IMR-90 (cell line): ENCODE data around the gene ZNF276. TPM values are rescaled to one million over a fixed set of nuclear protein-coding genes. Genes with fewer than 3 reads are reported as not detected.

Experiments
- ATAC-seq: fragments of 200-7000 bp; cut with Tn5 transposase; 2 replicates; pipeline ENCODE4 v1.9.1; 2020; ENCODE audit warnings: low read depth, mild to moderate bottlenecking, moderate library complexity
- BruUV-seq: library from RNA; stranded (reverse); fragments of 400-500 nt; replicated peaks from 2 replicates; lab custom pipeline; 2021; lab: Mats Ljungman, UMichigan
- CTCF ChIA-PET: fragments of 300-600 bp; formaldehyde crosslinking; extraction: SDS; loops from one replicate; lab custom pipeline; 2021; ENCODE audit warnings: antibody characterized with exemption; lab: Yijun Ruan, JAX
- POLR2A ChIA-PET: fragments of 300-600 bp; sonication (Branson Sonifier 250); formaldehyde crosslinking; loops from one replicate; lab custom pipeline; 2022; ENCODE audit warnings: antibody characterized with exemption; ENCODE audit not compliant: unreplicated experiment; lab: Charles Lee
- DNase-seq: peaks from one replicate; pipeline ENCODE4 v3.0.0; 2013
- H2AFZ ChIP-seq: replicated peaks from 2 replicates; pipeline ENCODE3; 2013; ENCODE audit warnings: low read length, mild to moderate bottlenecking; ENCODE audit not compliant: poor library complexity
- H2AK5ac ChIP-seq: 2 replicates; pipeline ENCODE4 v1.6.1; 2013; ENCODE audit warnings: low read depth, low read length, inconsistent platforms
- H2AK9ac ChIP-seq: replicated peaks from 2 replicates; pipeline ENCODE3; 2013; ENCODE audit warnings: mild to moderate bottlenecking, low read depth, low read length, moderate library complexity; ENCODE audit not compliant: poor library complexity
- H2BK120ac ChIP-seq: 2 replicates; pipeline ENCODE4 v1.6.1; 2013; ENCODE audit warnings: low read depth, low read length, inconsistent platforms
- H2BK15ac ChIP-seq: 3 replicates; pipeline ENCODE4 v1.6.1; 2013; ENCODE audit warnings: low read depth, low read length, inconsistent platforms
- H2BK20ac ChIP-seq: 2 replicates; pipeline ENCODE4 v1.6.1; 2013; ENCODE audit warnings: low read depth, mild to moderate bottlenecking, inconsistent platforms, low read length, moderate library complexity
- H2BK5ac ChIP-seq: 2 replicates; pipeline ENCODE4 v1.6.1; 2013; ENCODE audit warnings: mild to moderate bottlenecking, low read depth, low read length, inconsistent platforms; ENCODE audit not compliant: poor library complexity, severe bottlenecking
- H3K14ac ChIP-seq: replicated peaks from 2 replicates; pipeline ENCODE4 v1.6.1; 2013; ENCODE audit warnings: low read depth, low read length, inconsistent platforms
- H3K18ac ChIP-seq: 2 replicates; pipeline ENCODE4 v1.6.1; 2013; ENCODE audit warnings: low read depth, low read length, control low read depth
- H3K23ac ChIP-seq: 2 replicates; pipeline ENCODE4 v1.6.1; 2013; ENCODE audit warnings: low read depth, low read length, inconsistent platforms
- H3K27ac ChIP-seq: 2 replicates; pipeline ENCODE4 v1.5.1; 2013; ENCODE audit warnings: mild to moderate bottlenecking, control low read depth, low read length; ENCODE audit not compliant: insufficient read depth
- H3K27me3 ChIP-seq: 2 replicates; pipeline ENCODE4 v1.6.1; 2013; ENCODE audit warnings: low read length; ENCODE audit not compliant: control insufficient read depth, insufficient read depth
- H3K36me3 ChIP-seq: 2 replicates; pipeline ENCODE4 v1.6.1; 2013; ENCODE audit warnings: low read length, mixed read lengths; ENCODE audit not compliant: control insufficient read depth, insufficient read depth
- H3K4ac ChIP-seq: 2 replicates; pipeline ENCODE4 v1.6.1; 2013; ENCODE audit warnings: low read depth, low read length, inconsistent platforms
- H3K4me1 ChIP-seq: 2 replicates; pipeline ENCODE4 v1.6.1; 2013; ENCODE audit warnings: low read length, mixed read lengths; ENCODE audit not compliant: control insufficient read depth, insufficient read depth
- H3K4me2 ChIP-seq: 2 replicates; pipeline ENCODE4 v1.6.1; 2013; ENCODE audit warnings: low read depth, mild to moderate bottlenecking, control low read depth, low read length, moderate library complexity
- H3K4me3 ChIP-seq: 2 replicates; pipeline ENCODE4 v1.5.1; 2013; ENCODE audit warnings: low read depth, mild to moderate bottlenecking, control low read depth, low read length, moderate library complexity; ENCODE audit not compliant: insufficient read depth
- H3K56ac ChIP-seq: 2 replicates; pipeline ENCODE4 v1.6.1; 2013; ENCODE audit warnings: low read length, inconsistent platforms; ENCODE audit not compliant: insufficient read depth; ENCODE audit errors: extremely low read depth
- H3K79me1 ChIP-seq, 2 experiments: 2 replicates each; pipeline ENCODE4 v1.6.1; 2013; ENCODE audit warnings: low read length in 2 of 2, inconsistent platforms in 1 of 2, low read depth in 1 of 2
- H3K9ac ChIP-seq: 2 replicates; pipeline ENCODE4 v1.6.1; 2013; ENCODE audit warnings: low read depth, low read length, control low read depth
- H3K9me1 ChIP-seq: 2 replicates; pipeline ENCODE4 v1.6.1; 2013; ENCODE audit warnings: low read length, inconsistent platforms; ENCODE audit not compliant: insufficient read depth
- H3K9me3 ChIP-seq: 2 replicates; pipeline ENCODE4 v1.6.1; 2013; ENCODE audit warnings: low read length; ENCODE audit not compliant: control insufficient read depth, insufficient read depth
- H4K20me1 ChIP-seq: 2 replicates; pipeline ENCODE4 v1.6.1; 2013; ENCODE audit warnings: low read length, inconsistent platforms; ENCODE audit not compliant: insufficient read depth
- H4K5ac ChIP-seq: 2 replicates; pipeline ENCODE4 v1.6.1; 2013; ENCODE audit warnings: mild to moderate bottlenecking, low read depth, low read length, control low read depth
- H4K8ac ChIP-seq, 2 experiments: 2 replicates each; pipeline ENCODE4 v1.6.1; 2013; ENCODE audit warnings: low read depth in 2 of 2, low read length in 2 of 2, control low read depth in 1 of 2, inconsistent platforms in 1 of 2
- H4K91ac ChIP-seq: 2 replicates; pipeline ENCODE4 v1.6.1; 2013; ENCODE audit warnings: low read depth, low read length, inconsistent platforms; ENCODE audit not compliant: insufficient read depth
- BHLHE40 ChIP-seq: fragments of 150-350 bp; IDR thresholded peaks from 2 replicates; pipeline ENCODE4 v1.6.1; 2016; ENCODE audit warnings: mild to moderate bottlenecking, low read depth, low read length
- CTCF ChIP-seq: conservative IDR thresholded peaks from 2 replicates; pipeline ENCODE4 v1.5.1; 2012; ENCODE audit warnings: mild to moderate bottlenecking, low read depth, low read length, improper control_type of control experiment
- MXI1 ChIP-seq: IDR thresholded peaks from 2 replicates; pipeline ENCODE4 v1.6.1; 2012; ENCODE audit warnings: low read depth, mild to moderate bottlenecking, low read length, moderate library complexity, borderline replicate concordance
- RAD21 ChIP-seq: IDR thresholded peaks from 2 replicates; pipeline ENCODE4 v1.6.1; 2012; ENCODE audit warnings: low read length, improper control_type of control experiment
- RFX5 ChIP-seq: IDR thresholded peaks from 2 replicates; pipeline ENCODE4 v1.8.0; 2012; ENCODE audit warnings: low read depth, mild to moderate bottlenecking, low read length, moderate library complexity
- SMC3 ChIP-seq: fragments of 150-350 bp; IDR thresholded peaks from 2 replicates; pipeline ENCODE4 v1.6.1; 2016; ENCODE audit warnings: low read depth, mild to moderate bottlenecking, antibody characterized with exemption, low read length, moderate library complexity
- WGBS, 2 experiments: methylation state at CpG; one replicate each; pipeline versions ENCODE4 v1.1.5 to v1.1.7; 2013; ENCODE audit warnings: missing lambda C conversion rate in 2 of 2; ENCODE audit not compliant: insufficient read length in 1 of 2; ENCODE audit errors: extremely low coverage in 2 of 2; 5-methylcytosine and 5-hydroxymethylcytosine counted together
- dilution Hi-C: fragments of 300-500 bp; cut with HindIII; formaldehyde crosslinking; loops from one replicate; pipeline ENCODE4 v1.14.3; 2018; ENCODE audit warnings: low sequenced_read_pairs; ENCODE audit not compliant: unreplicated experiment
- in situ Hi-C: fragments of 300-500 bp; cut with MboI; formaldehyde crosslinking; loops from 3 replicates; pipeline ENCODE4 v1.14.3; 2019; ENCODE audit warnings: low sequenced_read_pairs, inconsistent platforms, mixed read lengths
- intact Hi-C: fragments of 100-400 bp; cut with micrococcal nuclease; formaldehyde crosslinking; loops from 2 replicates; pipeline ENCODE4 v1.10.0; 2022
- polyA plus RNA-seq, 3 experiments: library from polyadenylated mRNA; depleted of rRNA; stranded (reverse); fragments of >200 nt; gene quantifications; 2 replicates each; pipeline ENCODE4 v1.2.3, GENCODE V29; 2012; ENCODE audit warnings: low replicate concordance in 1 of 3
- total RNA-seq: library from RNA; depleted of rRNA; stranded (reverse); fragments of >200 nt; gene quantifications from 2 replicates; pipeline ENCODE4 v1.2.3, GENCODE V29; 2012

The ZNF276 gene
- total and polyA plus RNA-seq, 2 of the 4 experiments (the other 2 are of a cell fraction): 4.1 to 18.6 TPM

- ChIA-PET POLR2A (no interaction called here), CTCF (no interaction called here)
- no peak overlapping the region for H3K56ac ChIP-seq
- no TSS peak for BruUV-seq
- no peaks in the 10 kb centered on the region for H4K20me1 ChIP-seq
- no peak overlapping the region for H4K8ac ChIP-seq
- no peak overlapping the region for H2BK20ac ChIP-seq
- WGBS, 2 experiments: no CpG with 5 or more reads among the region's 11 CpGs
- no peak overlapping the region for H3K27ac ChIP-seq
- no peak overlapping the region for H3K4me3 ChIP-seq
- H3K18ac ChIP-seq: no peak overlapping the region
- no peak overlapping the region for H4K5ac ChIP-seq
- H2AFZ ChIP-seq: no peak overlapping the region
- intact Hi-C loops (no loop called here), dilution Hi-C loops (no loop called here), in situ Hi-C loops (no loop called here)
- no peaks in the 10 kb centered on the region for H3K9me1 ChIP-seq
- H2BK5ac ChIP-seq: no peak overlapping the region
- H2AK9ac ChIP-seq: no peak overlapping the region
- H3K9ac ChIP-seq: no peak overlapping the region
- ATAC-seq: no peak
- H3K23ac ChIP-seq: no peak overlapping the region
- H3K27me3 ChIP-seq: no peaks in the 10 kb centered on the region
- no peak overlapping the region for H2BK120ac ChIP-seq
- H2AK5ac ChIP-seq: no peak overlapping the region
- H3K9me3 ChIP-seq: no peaks in the 10 kb centered on the region
- no peak overlapping the region for H2BK15ac ChIP-seq
- no peak overlapping the region for H4K91ac ChIP-seq
- no peak for DNase-seq
- H3K4me2 ChIP-seq: no peak overlapping the region
- peaks cover 25% of the 10 kb centered on the region for H3K36me3 ChIP-seq
- H3K79me1 ChIP-seq: peaks cover 0 to 3% of the 10 kb centered on the region in 2 experiments; a peak in 1 of 4 replicates
- TF ChIP-seq MXI1: no peak
- TF ChIP-seq RFX5: no peak
- no peak for TF ChIP-seq CTCF
- TF ChIP-seq RAD21: no peak
- no peak for TF ChIP-seq BHLHE40
- TF ChIP-seq SMC3: no peak
- no peak overlapping the region for H3K4ac ChIP-seq
- no peaks in the 10 kb centered on the region for H3K4me1 ChIP-seq
- no peak overlapping the region for H3K14ac ChIP-seq
Observed at GRCh38 chr16:89748921-89749320, 27.6 kb downstream of the ZNF276 start.
